H9 (cell line): ENCODE data around the gene RPL15. TPM values are rescaled to one million over a fixed set of nuclear protein-coding genes. Genes with fewer than 3 reads are reported as not detected.

ENCODE experiments used
- DNase-seq: peaks from one replicate; pipeline ENCODE4 v3.0.0-alpha.2; 2017
- H2AFZ ChIP-seq: one replicate; pipeline ENCODE4 v1.6.1; 2013; ENCODE audit warnings: mild to moderate bottlenecking, low read length, control low read depth, moderate library complexity
- H2AK5ac ChIP-seq: 2 replicates; pipeline ENCODE4 v1.6.1; 2013; ENCODE audit warnings: low read length, control low read depth, mixed read lengths; ENCODE audit not compliant: insufficient read length
- H2BK120ac ChIP-seq: one replicate; pipeline ENCODE4 v1.6.1; 2013; ENCODE audit warnings: low read depth, mild to moderate bottlenecking, low read length, control low read depth, inconsistent platforms; ENCODE audit not compliant: poor library complexity, severe bottlenecking
- H2BK12ac ChIP-seq: 2 replicates; pipeline ENCODE4 v1.6.1; 2013; ENCODE audit warnings: low read length, control low read depth, mixed read lengths, low read depth; ENCODE audit not compliant: insufficient read length
- H2BK15ac ChIP-seq: 2 replicates; pipeline ENCODE4 v1.6.1; 2013; ENCODE audit warnings: low read depth, low read length, control low read depth
- H2BK20ac ChIP-seq: one replicate; pipeline ENCODE4 v1.6.1; 2013; ENCODE audit warnings: low read depth, mild to moderate bottlenecking, low read length, control low read depth, inconsistent platforms; ENCODE audit not compliant: poor library complexity, severe bottlenecking
- H2BK5ac ChIP-seq: 2 replicates; pipeline ENCODE4 v1.6.1; 2013; ENCODE audit warnings: low read length, control low read depth, mixed read lengths; ENCODE audit not compliant: insufficient read length
- H3K14ac ChIP-seq: 2 replicates; pipeline ENCODE4 v1.6.1; 2013; ENCODE audit warnings: low read length, control low read depth; ENCODE audit not compliant: insufficient read depth
- H3K18ac ChIP-seq: 2 replicates; pipeline ENCODE4 v1.6.1; 2013; ENCODE audit warnings: low read depth, mild to moderate bottlenecking, mixed read lengths, low read length, control low read depth; ENCODE audit not compliant: insufficient read length
- H3K23ac ChIP-seq: 2 replicates; pipeline ENCODE4 v1.6.1; 2013; ENCODE audit warnings: low read length, control low read depth, mixed read lengths, low read depth; ENCODE audit not compliant: insufficient read length
- H3K23me2 ChIP-seq: 2 replicates; pipeline ENCODE4 v1.6.1; 2013; ENCODE audit warnings: low read depth, mild to moderate bottlenecking, mixed read lengths, low read length, control low read depth; ENCODE audit not compliant: insufficient read length, poor library complexity, severe bottlenecking
- H3K27ac ChIP-seq: 2 replicates; pipeline ENCODE4 v1.5.1; 2013; ENCODE audit warnings: low read length, control low read depth, mixed read lengths, low read depth; ENCODE audit not compliant: insufficient read length
- H3K27me3 ChIP-seq: 2 replicates; pipeline ENCODE4 v1.6.1; 2013; ENCODE audit warnings: low read length, control low read depth, inconsistent platforms; ENCODE audit not compliant: insufficient read depth
- H3K4ac ChIP-seq: 2 replicates; pipeline ENCODE4 v1.6.1; 2013; ENCODE audit warnings: low read depth, mild to moderate bottlenecking, control low read depth, inconsistent platforms, low read length, moderate library complexity
- H3K4me1 ChIP-seq: 2 replicates; pipeline ENCODE4 v1.6.1; 2013; ENCODE audit warnings: low read length, control low read depth, inconsistent platforms; ENCODE audit not compliant: insufficient read depth
- H3K4me2 ChIP-seq: 2 replicates; pipeline ENCODE4 v1.6.1; 2013; ENCODE audit warnings: low read length, control low read depth, mixed read lengths; ENCODE audit not compliant: insufficient read length, insufficient read depth
- H3K56ac ChIP-seq: 2 replicates; pipeline ENCODE4 v1.6.1; 2013; ENCODE audit warnings: low read depth, mild to moderate bottlenecking, mixed read lengths, low read length, control low read depth; ENCODE audit not compliant: insufficient read length
- H3K79me1 ChIP-seq: 2 replicates; pipeline ENCODE4 v1.6.1; 2013; ENCODE audit warnings: low read depth, mild to moderate bottlenecking, moderate library complexity, low read length, control low read depth, inconsistent platforms; ENCODE audit not compliant: insufficient read depth, poor library complexity, severe bottlenecking
- H3K79me2 ChIP-seq: 2 replicates; pipeline ENCODE4 v1.6.1; 2013; ENCODE audit warnings: low read length, control low read depth, inconsistent platforms; ENCODE audit not compliant: insufficient read depth
- H3K9ac ChIP-seq: 2 replicates; pipeline ENCODE4 v1.6.1; 2013; ENCODE audit warnings: low read length, control low read depth, mixed read lengths; ENCODE audit not compliant: insufficient read length; ENCODE audit errors: extremely low read depth
- H3K9me3 ChIP-seq: one replicate; pipeline ENCODE4 v1.6.1; 2013; ENCODE audit warnings: low read depth, low read length, inconsistent platforms; ENCODE audit not compliant: control insufficient read depth
- H3T11ph ChIP-seq: one replicate; pipeline ENCODE4 v1.6.1; 2013; ENCODE audit warnings: mild to moderate bottlenecking, low read length, control low read depth, inconsistent platforms
- H4K20me1 ChIP-seq: one replicate; pipeline ENCODE4 v1.6.1; 2013; ENCODE audit not compliant: control insufficient read depth, insufficient read length, insufficient read depth
- H4K5ac ChIP-seq: 2 replicates; pipeline ENCODE4 v1.6.1; 2013; ENCODE audit warnings: low read depth, mild to moderate bottlenecking, mixed read lengths, low read length, control low read depth; ENCODE audit not compliant: insufficient read length
- H4K8ac ChIP-seq: replicated peaks from 2 replicates; pipeline ENCODE4 v1.6.1; 2013; ENCODE audit warnings: low read length, control low read depth, mixed read lengths, low read depth; ENCODE audit not compliant: insufficient read length
- H4K91ac ChIP-seq: 2 replicates; pipeline ENCODE4 v1.6.1; 2013; ENCODE audit warnings: low read depth, mild to moderate bottlenecking, moderate library complexity, mixed read lengths, low read length, control low read depth; ENCODE audit not compliant: insufficient read length
- H3K27ac Mint-ChIP-seq, 3 experiments: 2 replicates in 2 of 3; 3 replicates in 1 of 3; pipeline ENCODE4 v1.8.0; 2020 to 2021; ENCODE audit warnings: mixed read lengths in 3 of 3, mild to moderate bottlenecking in 1 of 3, moderate library complexity in 1 of 3
- H3K27me3 Mint-ChIP-seq: 2 replicates; pipeline ENCODE4 v1.8.0; 2021; ENCODE audit warnings: low read depth, mild to moderate bottlenecking, moderate library complexity, mixed read lengths
- H3K36me3 Mint-ChIP-seq, 3 experiments: 2 replicates in 2 of 3; 3 replicates in 1 of 3; pipeline ENCODE4 v1.8.0; 2020 to 2021; ENCODE audit warnings: low read depth in 3 of 3, mixed read lengths in 3 of 3; ENCODE audit not compliant: insufficient read depth in 1 of 3
- H3K4me1 Mint-ChIP-seq, 2 experiments: 2 replicates each; pipeline ENCODE4 v1.8.0; 2020; ENCODE audit warnings: mixed read lengths in 2 of 2
- H3K4me3 Mint-ChIP-seq, 2 experiments: 2 replicates in 1 of 2; 3 replicates in 1 of 2; pipeline ENCODE4 v1.8.0; 2020 to 2021; ENCODE audit warnings: mild to moderate bottlenecking in 2 of 2, mixed read lengths in 2 of 2, moderate library complexity in 1 of 2
- H3K9me3 Mint-ChIP-seq, 2 experiments: 2 replicates in 1 of 2; 3 replicates in 1 of 2; pipeline ENCODE4 v1.8.0; 2020; ENCODE audit warnings: mild to moderate bottlenecking in 2 of 2, mixed read lengths in 2 of 2, moderate library complexity in 1 of 2
- CTCF ChIP-seq: fragments of 200-600 bp; sonication (generic); conservative IDR thresholded peaks from 3 replicates; pipeline ENCODE4 v1.8.0; 2021; ENCODE audit warnings: antibody characterized with exemption, mild to moderate bottlenecking
- WGBS: extraction: QIAGEN DNeasy Blood & Tissue Kit; methylation state at CpG from one replicate; pipeline ENCODE4 v1.1.7; 2013; ENCODE audit warnings: missing lambda C conversion rate, low lambda C conversion rate, mixed read lengths; ENCODE audit not compliant: insufficient read length; ENCODE audit errors: extremely low coverage; 5-methylcytosine and 5-hydroxymethylcytosine counted together
- total RNA-seq: library from RNA; stranded (reverse); gene quantifications from 2 replicates; pipeline ENCODE4 v1.2.1, GENCODE V29; 2021

Gene RPL15
- total RNA-seq, 1 experiment from 2014 or later = 2,794 TPM

- Histone ChIP-seq H4K5ac (no peak overlapping the region), H3K18ac (peak overlapping the region; percentile 72), H2AK5ac (no peak overlapping the region), H2BK15ac (no peak overlapping the region), H4K8ac (no peak overlapping the region), H3K79me1 (peaks cover 3% of the 10 kb centered on the region), H3K4me2 (no peak overlapping the region), H4K20me1 (no peaks in the 10 kb centered on the region), H2BK5ac (no peak overlapping the region), H3K4me1 (peaks cover 10% of the 10 kb centered on the region; the same call in 1 of the 2 replicates), H3K79me2 (peaks cover 3% of the 10 kb centered on the region; the same call in 1 of the 2 replicates), H3T11ph (no peak overlapping the region), H4K91ac (no peak overlapping the region), H3K27ac (no peak overlapping the region), H3K14ac (0 out of 2 replicates have a peak overlapping the region, but pooled peaks have one; percentile 58), H2BK12ac (no peak overlapping the region), H2AFZ (no peak overlapping the region), H3K9me3 (no peaks in the 10 kb centered on the region), H3K23ac (no peak overlapping the region), H3K23me2 (peaks cover 11% of the 10 kb centered on the region), H3K4ac (no peak overlapping the region), H2BK20ac (no peak overlapping the region), H3K27me3 (no peaks in the 10 kb centered on the region), H3K56ac (no peak overlapping the region), H3K9ac (no peak overlapping the region), H2BK120ac (no peak overlapping the region)
- no peak for TF ChIP-seq CTCF
- Mint-ChIP-seq H3K27ac (no peak overlapping the region), H3K4me1 (peaks cover 23 to 29% of the 10 kb centered on the region in 2 experiments), H3K36me3 (peaks cover 7 to 10% (median 7%) of the 10 kb centered on the region in 3 experiments; a peak in 5 of 7 replicates), H3K4me3 (peak overlapping the region; percentile 31; a peak in 3 of 5 replicates), H3K27me3 (peaks cover 23% of the 10 kb centered on the region), H3K9me3 (peaks cover 0 to 2% of the 10 kb centered on the region in 2 experiments; a peak in 1 of 5 replicates)
- WGBS = no CpG with 5 or more reads among the region's 39 CpGs
- no peak for DNase-seq
These were observed 28.7 kb downstream of the RPL15 start for GRCh38 chr3:23945663-23945912.
